MCF 10A (cell line): ENCODE results near the gene MTRF1. TPM values are rescaled to one million over a fixed set of nuclear protein-coding genes. Genes with fewer than 3 reads are reported as not detected.

Experiments
- Bru-seq: library from RNA; stranded (reverse); fragments of 400-500 nt; gene quantifications from one replicate; lab custom pipeline; 2021; lab: Mats Ljungman, UMichigan
- BruChase-seq, 2 experiments: library from RNA; stranded (reverse); fragments of 400-500 nt; gene quantifications; one replicate each; lab custom pipeline; 2021; lab: Mats Ljungman, UMichigan
- BruUV-seq: library from RNA; stranded (reverse); fragments of 400-500 nt; replicated peaks from 2 replicates; lab custom pipeline; 2021; lab: Mats Ljungman, UMichigan
- CTCF ChIA-PET: fragments of 300-600 bp; sonication (Branson Sonifier 250); formaldehyde crosslinking; extraction: SDS; loops from one replicate; lab custom pipeline; 2021; ENCODE audit warnings: antibody characterized with exemption, inconsistent platforms; lab: Yijun Ruan, JAX
- POLR2A ChIA-PET: fragments of 300-600, 350-650 bp; sonication (Branson Sonifier 250); formaldehyde crosslinking; extraction: SDS; loops from one replicate; lab custom pipeline; 2020; ENCODE audit warnings: antibody characterized with exemption, inconsistent platforms; lab: Yijun Ruan, JAX
- DNase-seq: peaks from one replicate; pipeline ENCODE4 v3.0.0-alpha.2; 2018; ENCODE audit not compliant: unreplicated experiment
- H3K27ac Mint-ChIP-seq: one replicate; pipeline ENCODE4 v1.8.0; 2022; ENCODE audit warnings: mild to moderate bottlenecking, low read depth, mixed read lengths; ENCODE audit not compliant: unreplicated experiment
- H3K27me3 Mint-ChIP-seq: one replicate; pipeline ENCODE4 v1.8.0; 2022; ENCODE audit warnings: mixed read lengths; ENCODE audit not compliant: insufficient read depth, unreplicated experiment
- H3K36me3 Mint-ChIP-seq: one replicate; pipeline ENCODE4 v1.8.0; 2022; ENCODE audit warnings: mild to moderate bottlenecking, moderate library complexity, mixed read lengths; ENCODE audit not compliant: insufficient read depth, unreplicated experiment
- H3K4me1 Mint-ChIP-seq: one replicate; pipeline ENCODE4 v1.8.0; 2022; ENCODE audit warnings: mixed read lengths; ENCODE audit not compliant: insufficient read depth, unreplicated experiment
- H3K4me3 Mint-ChIP-seq: one replicate; pipeline ENCODE4 v1.8.0; 2022; ENCODE audit warnings: mild to moderate bottlenecking, moderate library complexity, mixed read lengths; ENCODE audit not compliant: unreplicated experiment
- H3K9me3 Mint-ChIP-seq: one replicate; pipeline ENCODE4 v1.8.0; 2022; ENCODE audit warnings: mixed read lengths; ENCODE audit not compliant: unreplicated experiment
- intact Hi-C: fragments of 100-400 bp; cut with micrococcal nuclease; formaldehyde crosslinking; loops from 2 replicates; pipeline ENCODE4 v1.14.1; 2022
- long read RNA-seq: library from polyadenylated mRNA; stranded (forward); transcript quantifications from one replicate; pipeline ENCODE4 v2.0.0, GENCODE V29; 2022
- total RNA-seq: library from RNA; stranded (reverse); gene quantifications from 2 replicates; pipeline ENCODE4 v1.2.3, GENCODE V29; 2022
- TF ChIP-seq, protein P1 (sequence below): fragments of 200-600 bp; IDR thresholded peaks from one replicate; pipeline ENCODE4 v1.8.0; 2022; ENCODE audit warnings: antibody characterized with exemption, mild to moderate bottlenecking; ENCODE audit not compliant: unreplicated experiment

MTRF1 gene, protein sequence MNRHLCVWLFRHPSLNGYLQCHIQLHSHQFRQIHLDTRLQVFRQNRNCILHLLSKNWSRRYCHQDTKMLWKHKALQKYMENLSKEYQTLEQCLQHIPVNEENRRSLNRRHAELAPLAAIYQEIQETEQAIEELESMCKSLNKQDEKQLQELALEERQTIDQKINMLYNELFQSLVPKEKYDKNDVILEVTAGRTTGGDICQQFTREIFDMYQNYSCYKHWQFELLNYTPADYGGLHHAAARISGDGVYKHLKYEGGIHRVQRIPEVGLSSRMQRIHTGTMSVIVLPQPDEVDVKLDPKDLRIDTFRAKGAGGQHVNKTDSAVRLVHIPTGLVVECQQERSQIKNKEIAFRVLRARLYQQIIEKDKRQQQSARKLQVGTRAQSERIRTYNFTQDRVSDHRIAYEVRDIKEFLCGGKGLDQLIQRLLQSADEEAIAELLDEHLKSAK
- total RNA-seq = 10.3 and 11.7 TPM in 2 replicates
- Bru-seq, nascent RNA = percentile 62 among the genes with signal in this experiment
- BruChase-seq, experiment 1, labeled RNA remaining after a 6-hour chase = percentile 63 among the genes with signal in this experiment
- BruChase-seq, experiment 2, labeled RNA remaining after a 2-hour chase = percentile 67 among the genes with signal in this experiment
- long read RNA-seq, partial matches to known transcripts = 2 of 15 reads
- long read RNA-seq, other reads (novel, unspliced or antisense) = 9 of 15 reads

DNA sequence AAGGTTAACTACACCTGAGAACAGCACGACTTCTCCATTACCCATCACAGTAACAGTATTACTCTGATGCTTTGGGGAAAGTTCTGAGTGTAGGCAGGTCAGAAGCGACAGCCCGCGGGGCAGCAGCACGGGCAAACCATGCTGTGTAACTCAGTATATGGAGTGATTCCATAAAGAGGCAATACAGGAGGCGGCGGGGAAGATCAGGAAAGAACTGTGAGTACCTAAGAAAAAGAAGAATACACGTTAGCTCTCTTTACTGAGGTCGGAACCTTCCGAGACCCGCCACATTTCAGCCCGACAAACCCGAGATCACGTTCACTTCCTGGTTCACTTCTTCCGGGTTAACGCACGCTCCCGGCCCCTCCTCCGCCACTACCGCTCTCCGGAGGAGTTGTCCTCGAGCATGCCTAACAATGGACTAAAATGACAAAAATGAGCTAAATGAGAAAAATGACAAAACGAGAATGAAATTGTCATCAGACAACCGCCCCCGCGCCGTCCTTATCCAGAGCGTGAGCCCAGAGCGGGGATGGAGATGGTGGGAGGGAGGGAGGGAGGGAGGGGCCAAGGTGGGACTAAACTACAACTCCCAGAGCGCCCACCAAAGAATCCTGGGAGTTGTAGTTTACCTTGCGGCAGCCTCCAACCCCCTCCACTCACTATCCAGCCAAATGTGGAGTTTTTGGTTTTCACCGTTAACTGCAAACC lies at the start of gene MTRF1:
MTRF1 (minus strand) TSS at position 316 of the 711 bp plus-strand sequence. CDS start 2,669 bp downstream, outside the sequence.
- Mint-ChIP-seq H3K4me1 (no peaks in the 10 kb centered on the region), H3K27ac (peak within 1 kb of the TSS; percentile 88), H3K27me3 (no peaks in the 10 kb centered on the region), H3K4me3 (peak within 1 kb of the TSS; percentile 92), H3K36me3 (peaks cover 16% of the 10 kb centered on the region), H3K9me3 (no peaks in the 10 kb centered on the region)
- ChIA-PET CTCF (interaction anchor here (1.0 kb wide), 1 partner anchor 25 kb away, joined by 3 read pairs; no protein-coding TSS in a partner anchor), POLR2A (interaction anchor here (0.6 to 3.2 kb wide), 14 partner anchors 9 to 483 kb away, joined by 3 to 18 read pairs (median 5); partner anchors contain the start of genes NAA16 and WBP4)
- intact Hi-C loops = loop anchor here (1.0 kb wide), 1 partner anchor 49 kb away; no protein-coding TSS in a partner anchor
- BruUV-seq = no TSS peak
- DNase-seq = peak; percentile 85
- TF ChIP-seq, protein P1, sequence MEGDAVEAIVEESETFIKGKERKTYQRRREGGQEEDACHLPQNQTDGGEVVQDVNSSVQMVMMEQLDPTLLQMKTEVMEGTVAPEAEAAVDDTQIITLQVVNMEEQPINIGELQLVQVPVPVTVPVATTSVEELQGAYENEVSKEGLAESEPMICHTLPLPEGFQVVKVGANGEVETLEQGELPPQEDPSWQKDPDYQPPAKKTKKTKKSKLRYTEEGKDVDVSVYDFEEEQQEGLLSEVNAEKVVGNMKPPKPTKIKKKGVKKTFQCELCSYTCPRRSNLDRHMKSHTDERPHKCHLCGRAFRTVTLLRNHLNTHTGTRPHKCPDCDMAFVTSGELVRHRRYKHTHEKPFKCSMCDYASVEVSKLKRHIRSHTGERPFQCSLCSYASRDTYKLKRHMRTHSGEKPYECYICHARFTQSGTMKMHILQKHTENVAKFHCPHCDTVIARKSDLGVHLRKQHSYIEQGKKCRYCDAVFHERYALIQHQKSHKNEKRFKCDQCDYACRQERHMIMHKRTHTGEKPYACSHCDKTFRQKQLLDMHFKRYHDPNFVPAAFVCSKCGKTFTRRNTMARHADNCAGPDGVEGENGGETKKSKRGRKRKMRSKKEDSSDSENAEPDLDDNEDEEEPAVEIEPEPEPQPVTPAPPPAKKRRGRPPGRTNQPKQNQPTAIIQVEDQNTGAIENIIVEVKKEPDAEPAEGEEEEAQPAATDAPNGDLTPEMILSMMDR = no peak

DNA sequence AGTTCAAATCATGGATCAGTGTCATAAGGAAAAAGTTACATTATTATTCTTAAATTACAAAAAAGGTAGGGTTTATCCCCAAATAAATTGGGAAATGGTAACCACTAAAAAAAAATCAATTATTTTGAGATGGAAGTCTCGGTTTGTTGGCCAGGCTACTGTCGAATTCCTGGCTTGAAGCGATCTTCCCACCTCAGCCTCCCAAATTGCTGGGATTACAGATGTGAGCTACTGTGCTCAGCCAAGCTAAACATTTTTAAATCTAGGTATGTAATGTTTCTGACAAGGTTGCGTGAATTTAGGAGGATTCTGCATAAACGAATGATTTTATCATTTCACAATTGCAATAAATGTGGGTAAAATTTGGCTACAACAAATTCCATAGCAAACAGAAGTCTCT lies 49.7 kb upstream of the MTRF1 start:
- TF ChIP-seq, protein P1 = no peak
- Mint-ChIP-seq H3K27ac (peak overlapping the region; percentile 86), H3K9me3 (no peaks in the 10 kb centered on the region), H3K4me1 (peaks cover 13% of the 10 kb centered on the region), H3K27me3 (no peaks in the 10 kb centered on the region), H3K4me3 (peak overlapping the region; percentile 93), H3K36me3 (peaks cover 13% of the 10 kb centered on the region)
- CTCF ChIA-PET = interaction anchor here (0.7 kb wide), 1 partner anchor 610 kb away, joined by 3 read pairs; no protein-coding TSS in a partner anchor
- BruUV-seq = no TSS peak
- POLR2A ChIA-PET = interaction anchor here (0.7 to 2.8 kb wide), 11 partner anchors 13 to 294 kb away, joined by 3 to 18 read pairs (median 6); partner anchors contain the start of genes ELF1 and MTRF1
- DNase-seq = no peak
- intact Hi-C loops = loop anchor here (5.0 to 10.0 kb wide), 2 partner anchors 91 to 248 kb away; partner anchors contain the start of gene WBP4

DNA sequence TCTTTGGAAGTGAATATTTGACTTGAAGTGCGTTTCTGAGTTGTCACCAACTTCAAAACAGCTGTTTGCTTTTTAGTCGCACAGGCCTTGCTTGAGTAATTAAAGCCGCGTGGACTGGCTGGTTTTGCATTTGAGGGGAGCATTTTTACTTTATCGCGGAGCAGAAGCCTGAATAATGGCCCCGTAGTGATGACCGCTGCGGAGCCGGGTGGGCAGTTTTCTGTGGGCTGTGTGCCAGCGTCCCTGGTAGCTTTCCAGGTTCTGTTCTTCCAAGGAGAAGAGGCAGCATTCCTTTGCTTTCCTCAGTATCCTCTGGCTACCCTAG lies 48.8 kb upstream of the MTRF1 start:
- Mint-ChIP-seq H3K4me3 (peak overlapping the region; percentile 93), H3K4me1 (peaks cover 13% of the 10 kb centered on the region), H3K27ac (peak overlapping the region; percentile 86), H3K36me3 (peaks cover 7% of the 10 kb centered on the region), H3K9me3 (no peaks in the 10 kb centered on the region), H3K27me3 (no peaks in the 10 kb centered on the region)
- ChIA-PET CTCF (no interaction called here), POLR2A (interaction anchor here (0.9 to 2.8 kb wide), 13 partner anchors 8 to 1000 kb away, joined by 3 to 18 read pairs (median 5); partner anchors contain the start of genes ELF1 and MTRF1)
- DNase-seq = peak; percentile 45
- no TSS peak for BruUV-seq
- intact Hi-C loops = loop anchor here (1.0 to 10.0 kb wide), 3 partner anchors 49 to 247 kb away; partner anchors contain the start of genes MTRF1 and WBP4
- TF ChIP-seq, protein P1 = no peak
